SK-N-SH treated with all-trans-retinoic acid at 6 μM for 48 hours (cell line): ENCODE data around the gene SEC24A.
A peak's percentile ranks its signal among the peaks of the same experiment; 100 is the strongest.
"Not testable (repeated sequence)": the region's sequence is repeated elsewhere in the genome, so short reads cannot be mapped to it uniquely, and the experiment has no call there.

Source experiments
- ATAC-seq: fragments of 200-7000 bp; cut with Tn5 transposase; 3 replicates; pipeline ENCODE4 v1.9.1; 2020; ENCODE audit warnings: mild to moderate bottlenecking, moderate library complexity
- ARNTL ChIP-seq: fragments of 450-650 bp; formaldehyde crosslinking; IDR thresholded peaks from 2 replicates; pipeline ENCODE4 v1.5.0; 2020; ENCODE audit warnings: low read depth, mild to moderate bottlenecking, moderate library complexity, borderline replicate concordance
- BACH2 ChIP-seq: fragments of 250-450 bp; sonication (Bioruptor Pico); IDR thresholded peaks from 2 replicates; pipeline ENCODE4 v1.9.0; 2021; ENCODE audit warnings: mild to moderate bottlenecking, borderline replicate concordance
- CSDC2 ChIP-seq: fragments of 250-450 bp; sonication (Bioruptor Pico); IDR thresholded peaks from 2 replicates; pipeline ENCODE4 v1.5.0; 2020; ENCODE audit warnings: mild to moderate bottlenecking, moderate library complexity
- ESRRG ChIP-seq: fragments of 250-450 bp; sonication (Bioruptor Pico); IDR thresholded peaks from 2 replicates; pipeline ENCODE4 v1.6.1; 2021; ENCODE audit warnings: mild to moderate bottlenecking
- ISL1 ChIP-seq: fragments of 250-450 bp; sonication (Bioruptor Pico); IDR thresholded peaks from 2 replicates; pipeline ENCODE4 v2.1.2; 2022; ENCODE audit warnings: mild to moderate bottlenecking, moderate library complexity
- OSR1 ChIP-seq: fragments of 250-450 bp; sonication (Bioruptor Pico); IDR thresholded peaks from 2 replicates; pipeline ENCODE4 v1.8.0; 2022; ENCODE audit warnings: moderate library complexity, mild to moderate bottlenecking, inconsistent platforms
- PPARA ChIP-seq: fragments of 250-450 bp; sonication (Bioruptor Pico); IDR thresholded peaks from 2 replicates; pipeline ENCODE4 v1.5.0; 2020; ENCODE audit warnings: mild to moderate bottlenecking, borderline replicate concordance
- RARB ChIP-seq: fragments of 250-450 bp; sonication (Bioruptor Pico); IDR thresholded peaks from 2 replicates; pipeline ENCODE4 v1.8.0; 2021; ENCODE audit warnings: mild to moderate bottlenecking, moderate library complexity
- SNAI2 ChIP-seq: fragments of 250-450 bp; sonication (Bioruptor Pico); IDR thresholded peaks from 2 replicates; pipeline ENCODE4 v1.5.0; 2020; ENCODE audit warnings: mild to moderate bottlenecking, moderate library complexity
- TOX ChIP-seq: fragments of 250-450 bp; sonication (Bioruptor Pico); IDR thresholded peaks from 2 replicates; pipeline ENCODE4 v1.8.0; 2021; ENCODE audit warnings: mild to moderate bottlenecking, moderate library complexity, borderline replicate concordance
- ZC3H10 ChIP-seq: fragments of 250-450 bp; sonication (Bioruptor Pico); IDR thresholded peaks from 2 replicates; pipeline ENCODE4 v1.5.1; 2021; ENCODE audit warnings: mild to moderate bottlenecking, moderate library complexity
- ZFP3 ChIP-seq: fragments of 250-450 bp; sonication (Bioruptor Pico); IDR thresholded peaks from 2 replicates; pipeline ENCODE4 v1.5.0; 2020; ENCODE audit warnings: mild to moderate bottlenecking, moderate library complexity
- ZFP30 ChIP-seq: fragments of 450-650 bp; formaldehyde crosslinking; IDR thresholded peaks from 2 replicates; pipeline ENCODE4 v1.5.0; 2022; ENCODE audit warnings: mild to moderate bottlenecking, moderate library complexity
- ZNF565 ChIP-seq: fragments of 450-650 bp; formaldehyde crosslinking; conservative IDR thresholded peaks from 2 replicates; pipeline ENCODE4 v1.5.0; 2020; ENCODE audit warnings: low read depth, mild to moderate bottlenecking, moderate library complexity
- TF ChIP-seq, protein P1 (sequence below): fragments of 250-450 bp; sonication (Bioruptor Pico); IDR thresholded peaks from 2 replicates; pipeline ENCODE4 v1.5.1; 2021; ENCODE audit warnings: mild to moderate bottlenecking, moderate library complexity
- TF ChIP-seq, protein P2 (sequence below): fragments of 250-450 bp; sonication (Bioruptor Pico); IDR thresholded peaks from 2 replicates; pipeline ENCODE4 v1.5.0; 2020; ENCODE audit warnings: mild to moderate bottlenecking, moderate library complexity

Gene SEC24A

DNA sequence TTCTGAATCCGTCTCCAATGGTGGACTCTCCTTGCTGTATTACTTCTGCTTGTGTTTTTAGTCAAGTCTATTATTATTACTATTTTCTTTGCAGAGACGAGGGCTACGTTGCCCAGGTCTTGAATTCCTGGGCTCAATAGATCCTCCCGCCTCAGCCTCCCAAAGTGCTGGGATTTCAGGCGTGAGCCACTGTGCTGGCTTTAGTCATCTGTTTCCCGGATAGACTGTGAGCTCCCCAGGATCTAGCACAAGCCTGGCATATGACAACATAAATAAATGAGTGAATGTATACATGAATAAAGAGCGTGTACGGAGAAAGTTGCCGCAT is 109.6 kb downstream of the SEC24A start (continued):
- TF ChIP-seq, protein P1, sequence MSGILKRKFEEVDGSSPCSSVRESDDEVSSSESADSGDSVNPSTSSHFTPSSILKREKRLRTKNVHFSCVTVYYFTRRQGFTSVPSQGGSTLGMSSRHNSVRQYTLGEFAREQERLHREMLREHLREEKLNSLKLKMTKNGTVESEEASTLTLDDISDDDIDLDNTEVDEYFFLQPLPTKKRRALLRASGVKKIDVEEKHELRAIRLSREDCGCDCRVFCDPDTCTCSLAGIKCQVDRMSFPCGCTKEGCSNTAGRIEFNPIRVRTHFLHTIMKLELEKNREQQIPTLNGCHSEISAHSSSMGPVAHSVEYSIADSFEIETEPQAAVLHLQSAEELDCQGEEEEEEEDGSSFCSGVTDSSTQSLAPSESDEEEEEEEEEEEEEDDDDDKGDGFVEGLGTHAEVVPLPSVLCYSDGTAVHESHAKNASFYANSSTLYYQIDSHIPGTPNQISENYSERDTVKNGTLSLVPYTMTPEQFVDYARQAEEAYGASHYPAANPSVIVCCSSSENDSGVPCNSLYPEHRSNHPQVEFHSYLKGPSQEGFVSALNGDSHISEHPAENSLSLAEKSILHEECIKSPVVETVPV (CRISPR knock-in tag) = no peak
- TF ChIP-seq RARB (no peak), ARNTL (CRISPR knock-in tag) (no peak), ZFP3 (no peak), SNAI2 (CRISPR knock-in tag) (no peak), ISL1 (no peak)
- TF ChIP-seq, protein P2, sequence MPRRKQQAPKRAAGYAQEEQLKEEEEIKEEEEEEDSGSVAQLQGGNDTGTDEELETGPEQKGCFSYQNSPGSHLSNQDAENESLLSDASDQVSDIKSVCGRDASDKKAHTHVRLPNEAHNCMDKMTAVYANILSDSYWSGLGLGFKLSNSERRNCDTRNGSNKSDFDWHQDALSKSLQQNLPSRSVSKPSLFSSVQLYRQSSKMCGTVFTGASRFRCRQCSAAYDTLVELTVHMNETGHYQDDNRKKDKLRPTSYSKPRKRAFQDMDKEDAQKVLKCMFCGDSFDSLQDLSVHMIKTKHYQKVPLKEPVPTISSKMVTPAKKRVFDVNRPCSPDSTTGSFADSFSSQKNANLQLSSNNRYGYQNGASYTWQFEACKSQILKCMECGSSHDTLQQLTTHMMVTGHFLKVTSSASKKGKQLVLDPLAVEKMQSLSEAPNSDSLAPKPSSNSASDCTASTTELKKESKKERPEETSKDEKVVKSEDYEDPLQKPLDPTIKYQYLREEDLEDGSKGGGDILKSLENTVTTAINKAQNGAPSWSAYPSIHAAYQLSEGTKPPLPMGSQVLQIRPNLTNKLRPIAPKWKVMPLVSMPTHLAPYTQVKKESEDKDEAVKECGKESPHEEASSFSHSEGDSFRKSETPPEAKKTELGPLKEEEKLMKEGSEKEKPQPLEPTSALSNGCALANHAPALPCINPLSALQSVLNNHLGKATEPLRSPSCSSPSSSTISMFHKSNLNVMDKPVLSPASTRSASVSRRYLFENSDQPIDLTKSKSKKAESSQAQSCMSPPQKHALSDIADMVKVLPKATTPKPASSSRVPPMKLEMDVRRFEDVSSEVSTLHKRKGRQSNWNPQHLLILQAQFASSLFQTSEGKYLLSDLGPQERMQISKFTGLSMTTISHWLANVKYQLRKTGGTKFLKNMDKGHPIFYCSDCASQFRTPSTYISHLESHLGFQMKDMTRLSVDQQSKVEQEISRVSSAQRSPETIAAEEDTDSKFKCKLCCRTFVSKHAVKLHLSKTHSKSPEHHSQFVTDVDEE = no peak

DNA sequence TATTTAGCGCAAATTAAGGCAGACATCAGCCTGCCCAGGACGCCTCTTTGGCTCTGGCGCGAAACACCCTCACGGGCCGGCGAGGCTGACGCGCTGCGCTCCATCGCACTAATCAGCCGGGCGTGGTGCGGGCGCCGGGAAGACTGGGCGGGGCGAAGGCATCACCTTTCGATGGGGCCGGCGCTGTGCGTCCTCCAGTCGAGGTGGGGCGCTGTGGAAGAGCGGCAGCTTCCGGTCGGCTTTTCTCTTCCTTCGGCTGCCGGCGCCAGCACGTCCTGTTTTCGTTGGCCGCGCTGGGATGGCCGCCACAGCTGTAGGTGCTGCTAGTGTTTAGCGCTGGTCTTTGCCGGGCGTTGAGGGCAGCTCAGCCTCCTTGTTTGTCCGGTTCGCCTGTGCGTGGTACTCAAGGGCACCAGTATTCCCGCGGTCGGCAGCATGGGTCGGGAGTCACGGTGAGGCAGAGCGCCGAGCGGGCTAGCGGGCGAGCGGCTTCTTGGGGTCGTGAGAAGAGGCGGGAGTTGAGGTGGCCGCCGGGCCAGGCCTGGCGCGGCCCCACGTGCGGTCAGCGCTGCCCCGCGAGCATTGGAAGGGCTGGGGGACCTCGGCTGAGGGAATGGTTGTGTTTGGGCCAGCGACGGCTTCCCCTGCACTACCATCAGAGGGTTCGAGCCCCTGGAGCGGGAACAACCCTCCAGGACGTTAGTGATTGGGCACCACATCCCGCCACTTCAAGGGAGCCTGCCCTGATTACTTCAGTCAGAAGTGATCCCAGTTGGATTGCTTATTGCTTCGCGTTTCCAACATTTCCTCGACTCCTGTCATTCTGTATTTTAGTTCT is 110.1 kb downstream of the SEC24A start, which contains the start of gene DDX46:
Gene DDX46, plus strand, starts transcription at position 276 of the 838 bp plus-strand sequence. Its CDS starts 160 bp downstream, at position 436.
- peak; percentile 99 for ATAC-seq
- TF ChIP-seq, protein P1 (CRISPR knock-in tag) = no peak
- TF ChIP-seq ZFP3 (0 out of 2 replicates have a peak, but pooled peaks have one; percentile 11), BACH2 (no peak)
- TF ChIP-seq, protein P2 = peak; percentile 41

DNA sequence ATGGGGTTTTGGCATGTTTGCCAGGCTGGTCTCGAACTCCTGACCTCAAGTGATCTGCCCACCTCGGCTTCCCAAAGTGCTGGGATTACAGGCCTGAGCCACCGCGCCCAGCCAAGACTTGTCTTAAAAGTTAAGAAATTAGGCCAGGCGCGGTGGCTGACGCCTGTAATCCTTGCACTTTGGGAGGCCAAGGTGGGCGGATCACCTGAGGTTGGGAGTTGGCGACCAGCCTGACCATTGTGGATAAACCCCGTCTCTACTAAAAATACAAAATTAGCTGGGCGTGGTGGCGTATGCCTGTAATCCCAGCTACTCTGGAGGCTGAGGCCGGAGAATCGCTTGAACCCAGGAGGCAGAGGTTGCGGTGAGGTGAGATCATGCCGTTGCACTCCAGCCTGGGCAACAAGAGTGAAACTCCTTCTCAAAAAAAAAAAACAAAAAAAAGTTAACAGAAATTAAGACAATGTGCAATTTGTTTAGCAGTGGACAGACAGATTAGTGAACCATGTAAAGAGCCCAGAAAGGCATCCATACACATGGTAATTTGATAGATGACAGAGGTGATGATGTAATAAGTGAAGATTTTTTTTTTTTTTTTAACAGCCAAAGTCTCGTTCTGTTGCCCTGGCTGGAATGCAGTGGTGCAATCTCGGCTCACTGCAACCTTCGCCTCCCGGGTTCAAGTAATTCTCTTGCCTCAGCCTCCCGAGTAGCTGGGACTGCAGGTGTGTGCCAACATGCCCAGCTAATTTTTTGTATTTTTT is 119.1 kb downstream of the SEC24A start:
- ATAC-seq = not testable (repeated sequence)

DNA sequence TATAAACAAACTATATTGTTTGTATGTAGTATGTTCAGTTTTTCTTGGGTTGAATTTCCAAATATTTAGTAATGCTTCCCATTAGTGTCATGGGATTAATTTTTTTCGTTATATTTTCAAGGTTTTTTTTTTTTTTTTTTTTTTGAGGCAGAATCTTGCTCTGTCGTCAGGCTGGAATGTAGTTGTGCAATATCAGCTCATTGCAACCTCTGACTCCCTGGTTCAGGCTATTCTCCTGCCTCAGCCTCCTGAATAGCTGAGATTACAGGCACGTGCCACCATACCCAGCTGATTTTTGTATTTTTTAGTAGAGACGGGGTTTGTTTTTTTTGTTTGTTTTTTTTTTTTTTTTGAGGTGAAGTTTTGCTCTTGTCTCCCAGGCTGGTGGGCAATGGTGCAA is 120.6 kb downstream of the SEC24A start:
- no peak for ATAC-seq
- no peak for TF ChIP-seq ZC3H10
- no peak for TF ChIP-seq SNAI2 (CRISPR knock-in tag)
- no peak for TF ChIP-seq OSR1
- no peak for TF ChIP-seq ZNF565
- no peak for TF ChIP-seq RARB
- no peak for TF ChIP-seq CSDC2 (CRISPR knock-in tag)
- TF ChIP-seq ZFP30 (CRISPR knock-in tag) = no peak
- TF ChIP-seq TOX (CRISPR knock-in tag) = no peak
- TF ChIP-seq BACH2 = no peak
- TF ChIP-seq PPARA (CRISPR knock-in tag) = no peak
- TF ChIP-seq ESRRG (CRISPR knock-in tag) = no peak
- TF ChIP-seq, all 23 proteins: peak for 0
